HCT116 (cell line): ENCODE measurements around the gene RPL10A. TPM values are rescaled to one million over a fixed set of nuclear protein-coding genes. Genes with fewer than 3 reads are reported as not detected.

Experiments
- ATAC-seq: fragments of 200-7000 bp; cut with Tn5 transposase; 2 replicates; pipeline ENCODE4 v1.9.1; 2020; ENCODE audit warnings: mild to moderate bottlenecking, moderate library complexity
- BruUV-seq: library from RNA; stranded (reverse); fragments of 400-500 nt; replicated peaks from 2 replicates; lab custom pipeline; 2021; lab: Mats Ljungman, UMichigan
- CTCF ChIA-PET: fragments of 300-600 bp; sonication (Branson Sonifier 250); formaldehyde crosslinking; loops from one replicate; lab custom pipeline; 2021; ENCODE audit warnings: antibody characterized with exemption; lab: Charles Lee
- POLR2A ChIA-PET: fragments of 300-600, 350-600 bp; sonication (Branson Sonifier 250); formaldehyde crosslinking; loops from one replicate; lab custom pipeline; 2021; ENCODE audit warnings: antibody characterized with exemption; lab: Charles Lee
- RAD21 ChIA-PET, 2 experiments: fragments of 300-600 bp; sonication (Branson Sonifier 250); formaldehyde crosslinking; loops; one replicate each; lab custom pipeline; 2023; ENCODE audit warnings: low total read pairs in 2 of 2; ENCODE audit not compliant: uncharacterized antibody in 2 of 2, unreplicated experiment in 2 of 2, low non-redundant PET in 1 of 2; lab: Charles Lee
- DNase-seq: peaks from one replicate; pipeline ENCODE4 v3.0.0-alpha.2; 2010; ENCODE audit warnings: low read depth, low spot score
- H2AFZ ChIP-seq: fragments of 200-600 bp; shearing (Covaris generic), sonication (generic); 2 replicates; pipeline ENCODE4 v1.6.1; 2017; ENCODE audit warnings: low read depth, mixed run types, mixed read lengths, antibody characterized with exemption, low read length; ENCODE audit not compliant: poor library complexity, severe bottlenecking
- H3K27ac ChIP-seq: 2 replicates; pipeline ENCODE4 v1.5.1; 2012; ENCODE audit warnings: low read depth, low read length
- H3K27me3 ChIP-seq: fragments of 200-600 bp; sonication (generic); 2 replicates; pipeline ENCODE4 v1.6.1; 2016; ENCODE audit warnings: mixed run types, low read length, mixed read lengths; ENCODE audit not compliant: insufficient read depth
- H3K36me3 ChIP-seq, 2 experiments: fragments of 200-500 bp in 1 of 2; fragments of 200-600 bp in 1 of 2; sonication (Bioruptor generic) in 1 of 2; sonication (generic) in 1 of 2; 2 replicates each; pipeline versions ENCODE4 v1.5.1 to v1.6.1; 2014 to 2016; ENCODE audit warnings: low read length in 2 of 2, inconsistent platforms in 1 of 2, mixed read lengths in 1 of 2, mixed run types in 1 of 2; ENCODE audit not compliant: insufficient read depth in 2 of 2, control insufficient read depth in 1 of 2
- H3K4me1 ChIP-seq, 2 experiments: fragments of 200-600 bp in 1 of 2; sonication (generic) in 1 of 2; 2 replicates each; pipeline versions ENCODE4 v1.5.1 to v1.6.1; 2012 to 2017; ENCODE audit warnings: low read length in 2 of 2, inconsistent platforms in 1 of 2, mild to moderate bottlenecking in 1 of 2, mixed read lengths in 1 of 2, mixed run types in 1 of 2, moderate library complexity in 1 of 2; ENCODE audit not compliant: insufficient read depth in 2 of 2, control insufficient read depth in 1 of 2
- H3K4me2 ChIP-seq: fragments of 200-600 bp; sonication (generic); 2 replicates; pipeline ENCODE4 v1.6.1; 2017; ENCODE audit warnings: mixed run types, low read length, mixed read lengths
- H3K4me3 ChIP-seq, 2 experiments: fragments of 200-600 bp in 1 of 2; sonication (generic) in 1 of 2; replicated peaks in 1 of 2; 2 replicates each; pipeline ENCODE4 v1.5.1; 2011 to 2016; ENCODE audit warnings: low read length in 2 of 2, control low read depth in 1 of 2, low read depth in 1 of 2, mild to moderate bottlenecking in 1 of 2, mixed read lengths in 1 of 2, mixed run types in 1 of 2
- H3K79me2 ChIP-seq: fragments of 200-600 bp; sonication (generic); 2 replicates; pipeline ENCODE4 v1.6.1; 2017; ENCODE audit warnings: mild to moderate bottlenecking, mixed run types, low read length, moderate library complexity, mixed read lengths; ENCODE audit not compliant: insufficient read depth
- H3K9ac ChIP-seq: fragments of 200-600 bp; sonication (generic); 2 replicates; pipeline ENCODE4 v1.6.1; 2016; ENCODE audit warnings: low read length, mixed read lengths
- H3K9me2 ChIP-seq: fragments of 200-600 bp; sonication (generic), shearing (Covaris generic); 2 replicates; pipeline ENCODE4 v1.6.1; 2017; ENCODE audit warnings: mixed run types, mild to moderate bottlenecking, moderate library complexity; ENCODE audit not compliant: insufficient read depth
- H3K9me3 ChIP-seq, 2 experiments: fragments of 200-500 bp in 1 of 2; fragments of 200-600 bp in 1 of 2; sonication (Bioruptor generic) in 1 of 2; sonication (generic) in 1 of 2; 2 replicates each; pipeline ENCODE4 v1.6.1; 2014 to 2017; ENCODE audit warnings: low read length in 2 of 2, mixed read lengths in 2 of 2, inconsistent platforms in 1 of 2, low read depth in 1 of 2, mild to moderate bottlenecking in 1 of 2, mixed run types in 1 of 2, moderate library complexity in 1 of 2; ENCODE audit not compliant: control insufficient read depth in 1 of 2, insufficient read depth in 1 of 2
- H4K20me1 ChIP-seq: fragments of 200-600 bp; sonication (generic), shearing (Covaris generic); 2 replicates; pipeline ENCODE4 v1.6.1; 2017; ENCODE audit warnings: mixed run types, mild to moderate bottlenecking, moderate library complexity; ENCODE audit not compliant: insufficient read depth
- EGR1 ChIP-seq: IDR thresholded peaks from 2 replicates; pipeline ENCODE4 v1.6.1; 2012; ENCODE audit warnings: low read depth
- EZH2 ChIP-seq: fragments of 200-600 bp; sonication (generic); IDR thresholded peaks from 2 replicates; pipeline ENCODE4 v1.6.1; 2017; ENCODE audit warnings: antibody characterized with exemption, mixed run types
- EZH2phosphoT487 ChIP-seq: fragments of 200-600 bp; IDR thresholded peaks from 2 replicates; pipeline ENCODE4 v1.6.1; 2018; ENCODE audit warnings: antibody characterized with exemption, borderline replicate concordance
- POLR2AphosphoS5 ChIP-seq: IDR thresholded peaks from 2 replicates; pipeline ENCODE4 v1.6.1; 2011; ENCODE audit warnings: mild to moderate bottlenecking, low read depth, low read length, moderate library complexity
- SIN3A ChIP-seq: IDR thresholded peaks from 2 replicates; pipeline ENCODE4 v1.6.1; 2012; ENCODE audit warnings: low read depth
- SP1 ChIP-seq: IDR thresholded peaks from 2 replicates; pipeline ENCODE4 v1.6.1; 2012; ENCODE audit warnings: low read depth
- YY1 ChIP-seq: IDR thresholded peaks from 2 replicates; pipeline ENCODE4 v1.6.1; 2011; ENCODE audit warnings: low read length, low read depth, moderate library complexity, mild to moderate bottlenecking; ENCODE audit not compliant: insufficient replicate concordance; ENCODE audit errors: extremely low read depth
- ZFX ChIP-seq: fragments of 450-650 bp; IDR thresholded peaks from 2 replicates; pipeline ENCODE4 v1.6.1; 2017
- ZNF274 ChIP-seq: fragments of 200-500 bp; sonication (Bioruptor generic); IDR thresholded peaks from 2 replicates; pipeline ENCODE4 v1.6.1; 2014; ENCODE audit warnings: mild to moderate bottlenecking, low read depth, low read length, inconsistent platforms
- intact Hi-C: fragments of 100-400 bp; cut with micrococcal nuclease; formaldehyde crosslinking; loops from 2 replicates; pipeline ENCODE4 v1.10.0; 2022
- total RNA-seq: library from RNA; stranded (reverse); gene quantifications from one replicate; pipeline ENCODE4 v1.2.1, GENCODE V29; 2021; ENCODE audit not compliant: unreplicated experiment
- TF ChIP-seq, protein P1 (sequence below): IDR thresholded peaks from 2 replicates; pipeline ENCODE4 v1.6.1; 2012
- TF ChIP-seq, protein P2 (sequence below): IDR thresholded peaks from 2 replicates; pipeline ENCODE4 v1.6.1; 2011; ENCODE audit warnings: mild to moderate bottlenecking, low read length, moderate library complexity; ENCODE audit not compliant: insufficient replicate concordance; ENCODE audit errors: extremely low read depth
- TF ChIP-seq, protein P3 (sequence below): IDR thresholded peaks from 2 replicates; pipeline ENCODE4 v1.6.1; 2012

RPL10A gene
- total RNA-seq, 1 experiment from 2014 or later = 1,981 TPM

- Histone ChIP-seq H3K4me3 (peak overlapping the region in 1 of 2 experiments; percentile 72; a peak in 2 of 4 replicates), H3K27me3 (no peaks in the 10 kb centered on the region), H3K9ac (no peak overlapping the region), H4K20me1 (no peaks in the 10 kb centered on the region), H2AFZ (peak overlapping the region; percentile 75), H3K4me2 (peak overlapping the region; percentile 93), H3K79me2 (no peaks in the 10 kb centered on the region), H3K27ac (no peak overlapping the region), H3K36me3 (peaks cover 0 to under 1% of the 10 kb centered on the region in 2 experiments; a peak in 2 of 4 replicates), H3K4me1 (peaks cover 13 to 28% of the 10 kb centered on the region in 2 experiments; a peak in 3 of 4 replicates), H3K9me3 (no peaks in the 10 kb centered on the region), H3K9me2 (no peaks in the 10 kb centered on the region)
- ChIA-PET CTCF (interaction anchor here (1.8 to 6.8 kb wide), 3 partner anchors 110 to 158 kb away, joined by 6 to 120 read pairs (median 46); partner anchors contain the start of genes DEF6 and PPARD), POLR2A (interaction anchor here (1.6 to 1.7 kb wide), 2 partner anchors 17 to 110 kb away, joined by 6 read pairs; partner anchors contain the start of genes PPARD and RPL10A), RAD21 (interaction anchor here (0.8 to 1.4 kb wide), 3 partner anchors 110 to 192 kb away, joined by 3 to 5 read pairs (median 4); partner anchors contain the start of genes PPARD (in 1 of the 2) and ZNF76 (in 1 of the 2))
- no TSS peak for BruUV-seq
- DNase-seq (no peak), ATAC-seq (no peak)
- intact Hi-C loops = no loop called here
- no peak for TF ChIP-seq POLR2AphosphoS5
- TF ChIP-seq, protein P1, sequence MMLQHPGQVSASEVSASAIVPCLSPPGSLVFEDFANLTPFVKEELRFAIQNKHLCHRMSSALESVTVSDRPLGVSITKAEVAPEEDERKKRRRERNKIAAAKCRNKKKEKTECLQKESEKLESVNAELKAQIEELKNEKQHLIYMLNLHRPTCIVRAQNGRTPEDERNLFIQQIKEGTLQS = no peak
These were observed 16.6 kb upstream of the RPL10A start for GRCh38 chr6:35451354-35452182.

DNA sequence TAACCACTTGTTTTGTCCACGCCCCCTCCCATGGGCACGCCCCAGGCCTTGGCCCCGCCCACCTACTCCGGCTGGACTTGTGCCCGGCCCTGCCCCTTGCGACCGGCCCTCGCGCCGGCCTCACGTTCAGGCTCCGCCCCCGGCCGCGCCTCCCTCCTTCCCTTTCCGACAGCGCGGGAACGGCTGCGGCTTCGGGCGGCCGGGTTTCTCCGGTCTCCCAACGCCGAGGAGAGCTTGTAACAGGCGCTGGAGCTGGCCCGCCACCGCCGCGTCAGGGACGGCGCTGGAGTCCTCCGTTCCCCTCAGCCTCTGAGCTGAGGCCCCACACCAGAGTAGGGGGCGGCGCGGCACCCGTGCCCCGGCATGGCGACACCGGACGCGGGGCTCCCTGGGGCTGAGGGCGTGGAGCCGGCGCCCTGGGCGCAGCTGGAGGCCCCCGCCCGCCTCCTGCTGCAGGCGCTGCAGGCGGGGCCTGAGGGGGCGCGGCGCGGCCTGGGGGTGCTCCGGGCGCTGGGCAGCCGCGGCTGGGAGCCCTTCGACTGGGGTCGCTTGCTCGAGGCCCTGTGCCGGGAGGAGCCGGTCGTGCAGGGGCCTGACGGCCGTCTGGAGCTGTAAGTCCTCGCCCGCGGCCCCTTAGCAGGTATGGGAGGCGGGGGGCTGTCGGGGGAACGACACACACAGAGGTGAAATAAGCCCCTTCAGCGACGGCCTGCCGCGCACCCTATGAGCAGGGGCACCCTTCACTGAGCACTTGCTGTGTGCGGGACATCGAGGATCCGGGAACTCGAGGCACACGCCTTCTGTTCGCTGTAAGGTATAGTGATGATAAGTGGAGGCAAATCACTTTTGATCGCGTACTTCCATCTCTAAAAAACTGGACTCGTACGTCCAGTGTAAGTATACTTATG, 15.8 kb upstream of the RPL10A start, which contains the start of gene FANCE:
TSS of gene FANCE (plus strand) at position 156 of the 908 bp plus-strand sequence. CDS start at position 364, 208 bp downstream.
- POLR2A ChIA-PET = interaction anchor here (1.7 kb wide), 1 partner anchor 16 kb away, joined by 6 read pairs; the partner anchor contains the start of gene RPL10A
- peak; percentile 79 for TF ChIP-seq SP1
- TF ChIP-seq SIN3A = peak; percentile 89
- TF ChIP-seq, protein P2, sequence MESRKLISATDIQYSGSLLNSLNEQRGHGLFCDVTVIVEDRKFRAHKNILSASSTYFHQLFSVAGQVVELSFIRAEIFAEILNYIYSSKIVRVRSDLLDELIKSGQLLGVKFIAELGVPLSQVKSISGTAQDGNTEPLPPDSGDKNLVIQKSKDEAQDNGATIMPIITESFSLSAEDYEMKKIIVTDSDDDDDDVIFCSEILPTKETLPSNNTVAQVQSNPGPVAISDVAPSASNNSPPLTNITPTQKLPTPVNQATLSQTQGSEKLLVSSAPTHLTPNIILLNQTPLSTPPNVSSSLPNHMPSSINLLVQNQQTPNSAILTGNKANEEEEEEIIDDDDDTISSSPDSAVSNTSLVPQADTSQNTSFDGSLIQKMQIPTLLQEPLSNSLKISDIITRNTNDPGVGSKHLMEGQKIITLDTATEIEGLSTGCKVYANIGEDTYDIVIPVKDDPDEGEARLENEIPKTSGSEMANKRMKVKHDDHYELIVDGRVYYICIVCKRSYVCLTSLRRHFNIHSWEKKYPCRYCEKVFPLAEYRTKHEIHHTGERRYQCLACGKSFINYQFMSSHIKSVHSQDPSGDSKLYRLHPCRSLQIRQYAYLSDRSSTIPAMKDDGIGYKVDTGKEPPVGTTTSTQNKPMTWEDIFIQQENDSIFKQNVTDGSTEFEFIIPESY = no peak
- TF ChIP-seq POLR2AphosphoS5 = peak; percentile 53
- TF ChIP-seq ZFX = peak; percentile 62
- TF ChIP-seq, protein P3, sequence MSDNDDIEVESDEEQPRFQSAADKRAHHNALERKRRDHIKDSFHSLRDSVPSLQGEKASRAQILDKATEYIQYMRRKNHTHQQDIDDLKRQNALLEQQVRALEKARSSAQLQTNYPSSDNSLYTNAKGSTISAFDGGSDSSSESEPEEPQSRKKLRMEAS = peak; percentile 86
- TF ChIP-seq YY1 = peak; percentile 33
- no peak for TF ChIP-seq EZH2phosphoT487
- no peak for TF ChIP-seq ZNF274
- TF ChIP-seq EGR1 = peak; percentile 80
- TF ChIP-seq EZH2 = no peak

More for the DNA sequence above, 15.8 kb upstream of the RPL10A start, which contains the start of gene FANCE:
- H3K4me3 ChIP-seq = peak within 1 kb of the TSS; percentile 62 to 72
- CTCF ChIA-PET = interaction anchor here (1.8 to 6.8 kb wide), 3 partner anchors 111 to 159 kb away, joined by 6 to 120 read pairs (median 46); partner anchors contain the start of genes DEF6 and PPARD
- H3K4me2 ChIP-seq = peak within 1 kb of the TSS; percentile 93
- H3K9me2 ChIP-seq = no peaks in the 10 kb centered on the region
- H3K36me3 ChIP-seq = peaks cover 0 to 7% of the 10 kb centered on the region in 2 experiments; a peak in 2 of 4 replicates
- ATAC-seq (peak; percentile 87), DNase-seq (peak; percentile 81)
- no peaks in the 10 kb centered on the region for H4K20me1 ChIP-seq
- peak within 1 kb of the TSS; percentile 46; the same call in 1 of the 2 replicates for H3K27ac ChIP-seq
- no TSS peak for BruUV-seq
- RAD21 ChIA-PET = interaction anchor here in 1 of 2 experiments (0.8 kb wide), 1 partner anchor 193 kb away, joined by 4 read pairs; the partner anchor contains the start of gene ZNF76
- no peaks in the 10 kb centered on the region for H3K79me2 ChIP-seq
- H3K4me1 ChIP-seq = peaks cover 13 to 28% of the 10 kb centered on the region in 2 experiments; a peak in 3 of 4 replicates
- H3K27me3 ChIP-seq = no peaks in the 10 kb centered on the region
- H3K9me3 ChIP-seq = no peaks in the 10 kb centered on the region
- intact Hi-C loops = no loop called here
- peak within 1 kb of the TSS; percentile 76 for H3K9ac ChIP-seq
- peak within 1 kb of the TSS; percentile 75 for H2AFZ ChIP-seq
